Stomach (tissue), 9 donors: ENCODE measurements around the gene CSF3. TPM values are rescaled to one million over a fixed set of nuclear protein-coding genes. Genes with fewer than 3 reads are reported as not detected.

Experiments
- DNase-seq, 2 donors: peaks; one replicate each; pipeline versions ENCODE4 v3.0.0 to v3.0.0-alpha.2; 2013 to 2019
- H3K27ac ChIP-seq, 5 donors: fragments of 200-600 bp in 4 of 5; sonication (generic) in 4 of 5; one replicate each; pipeline ENCODE4 v1.5.1; 2013 to 2019; ENCODE audit warnings: mild to moderate bottlenecking in 1 of 5, moderate library complexity in 1 of 5
- H3K27me3 ChIP-seq, 3 donors: fragments of 200-600 bp; sonication (generic); one replicate each; pipeline ENCODE4 v1.5.1; 2017 to 2019; ENCODE audit warnings: mixed run types in 1 of 3
- H3K36me3 ChIP-seq, 4 donors: fragments of 200-600 bp; sonication (generic); 1 replicate in 3 of 4; 2 replicates in 1 of 4; pipeline ENCODE4 v1.5.1; 2016 to 2019
- H3K4me1 ChIP-seq, 4 donors: fragments of 200-600 bp; sonication (generic); one replicate each; pipeline ENCODE4 v1.5.1; 2016 to 2019
- H3K4me3 ChIP-seq, 4 donors: fragments of 200-600 bp; sonication (generic) in 3 of 4; one replicate each; pipeline ENCODE4 v1.5.1; 2016 to 2019; ENCODE audit warnings: mild to moderate bottlenecking in 1 of 4
- H3K9me3 ChIP-seq, 4 donors: fragments of 200-600 bp; sonication (generic); one replicate each; pipeline ENCODE4 v1.5.1; 2016 to 2019
- EP300 ChIP-seq: sonication (generic); formaldehyde crosslinking; IDR thresholded peaks from one replicate; pipeline ENCODE4 v1.6.1; 2017; ENCODE audit warnings: antibody characterized with exemption
- POLR2A ChIP-seq, 4 donors: fragments of 450-650 bp; IDR thresholded peaks; one replicate each; pipeline ENCODE4 v1.6.1; 2016; ENCODE audit warnings: antibody characterized with exemption in 4 of 4, control low read depth in 2 of 4, mild to moderate bottlenecking in 1 of 4, moderate library complexity in 1 of 4
- POLR2AphosphoS5 ChIP-seq, 3 donors: sonication (generic); formaldehyde crosslinking; IDR thresholded peaks; one replicate each; pipeline ENCODE4 v1.6.1; 2016; ENCODE audit warnings: antibody characterized with exemption in 3 of 3
- WGBS, 5 donors: extraction: QIAGEN DNeasy Blood & Tissue Kit in 3 of 5; methylation state at CpG; one replicate each; pipeline versions ENCODE4 v1.1.5 to v1.1.7; 2013 to 2018; 5-methylcytosine and 5-hydroxymethylcytosine counted together
- intact Hi-C: fragments of 100-400 bp; cut with DNase I; formaldehyde crosslinking; loops from one replicate; pipeline ENCODE4 v1.15.1; 2023; ENCODE audit warnings: low total_unique reads
- polyA plus RNA-seq, 3 donors: library from polyadenylated mRNA; stranded (reverse); fragments of 200-250 nt; gene quantifications; one replicate each; pipeline ENCODE4 v1.2.3, GENCODE V29; 2013
- total RNA-seq, 5 donors: library from RNA; depleted of rRNA; stranded (reverse); fragments of >200 nt; gene quantifications; one replicate each; pipeline versions ENCODE4 v1.1.0 to v1.2.3, GENCODE V29; 2014 to 2016
- TF ChIP-seq, protein P1 (sequence below), 7 experiments: fragments of 450-650 bp in 4 of 7; fragments of 200-600 bp in 3 of 7; sonication (generic) in 3 of 7; IDR thresholded peaks; one replicate each; pipeline ENCODE4 v1.5.1; 2016 to 2019; ENCODE audit warnings: antibody characterized with exemption in 7 of 7, control low read depth in 2 of 7, mild to moderate bottlenecking in 1 of 7
- donor health status: healthy with polysubstance abuse.
- donor health status: Bipolar disorder and iron deficiency.
- donor health status: healthy.

The CSF3 gene
- total and polyA plus RNA-seq, 8 donors = 0.55 to 16.2 (median 1.6) TPM; not detected in 2

DNA sequence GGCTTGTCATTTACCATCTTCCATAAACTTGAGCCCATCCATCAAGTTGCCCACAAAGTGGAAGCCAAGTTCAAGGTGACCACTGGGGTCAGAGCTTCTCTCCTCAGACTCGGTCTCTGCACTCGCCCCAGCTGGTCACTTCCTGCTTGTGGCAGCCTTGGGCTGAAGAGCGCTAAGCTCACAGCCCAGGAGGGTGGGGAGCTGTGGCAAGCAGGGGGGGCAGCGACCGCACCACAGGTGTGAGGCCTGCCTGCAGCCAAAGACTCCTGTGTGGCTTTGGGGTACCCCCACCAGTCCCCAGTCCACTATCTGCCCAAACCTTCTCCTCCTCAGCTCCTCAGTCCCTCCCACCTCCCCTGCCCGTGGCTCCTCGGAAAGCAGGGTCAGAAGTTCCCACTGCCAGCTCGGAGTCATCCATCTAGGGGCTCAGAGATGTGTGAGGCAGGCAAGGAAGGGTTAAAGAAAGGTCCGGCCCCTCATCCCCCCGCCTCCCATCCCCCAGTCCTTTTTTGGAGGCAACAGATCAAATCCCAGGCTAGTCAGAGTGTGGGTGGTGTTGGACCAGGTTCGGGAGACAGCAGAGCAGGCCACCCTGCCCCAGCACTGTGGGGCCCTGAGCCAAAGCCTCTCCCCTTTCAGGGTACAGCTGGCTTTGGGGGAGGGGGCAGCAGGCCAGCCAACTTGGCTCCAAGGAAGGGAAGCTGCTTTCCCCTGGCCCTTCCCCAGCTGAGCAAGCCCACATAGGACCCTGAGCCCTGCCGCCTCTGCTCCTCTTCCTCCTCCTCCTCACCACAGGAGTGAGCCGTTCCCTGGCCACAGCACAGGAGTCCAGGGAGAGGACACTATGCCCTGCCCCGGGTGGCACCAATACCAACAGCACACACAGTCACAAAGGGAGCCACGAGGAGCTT is 3.2 kb downstream of the CSF3 start:
- 22 to 41% (median 38%) methylated on average over 10 to 15 of the region's 15 CpGs for WGBS, 5 donors
- intact Hi-C loops = loop anchor here (10.0 kb wide), 1 partner anchor 146 kb away; no protein-coding TSS in a partner anchor
- Histone ChIP-seq H3K4me3 (peak overlapping the region in 1 of 4 donors; percentile 0), H3K27me3 (no peaks in the 10 kb centered on the region), H3K36me3 (peaks cover 27 to 48% (median 41%) of the 10 kb centered on the region in 4 donors), H3K9me3 (no peaks in the 10 kb centered on the region), H3K27ac (peak overlapping the region in 4 of 5 donors; percentile 41 to 77 (median 66)), H3K4me1 (peaks cover 68 to 94% (median 75%) of the 10 kb centered on the region in 4 donors)
- TF ChIP-seq, protein P1, sequence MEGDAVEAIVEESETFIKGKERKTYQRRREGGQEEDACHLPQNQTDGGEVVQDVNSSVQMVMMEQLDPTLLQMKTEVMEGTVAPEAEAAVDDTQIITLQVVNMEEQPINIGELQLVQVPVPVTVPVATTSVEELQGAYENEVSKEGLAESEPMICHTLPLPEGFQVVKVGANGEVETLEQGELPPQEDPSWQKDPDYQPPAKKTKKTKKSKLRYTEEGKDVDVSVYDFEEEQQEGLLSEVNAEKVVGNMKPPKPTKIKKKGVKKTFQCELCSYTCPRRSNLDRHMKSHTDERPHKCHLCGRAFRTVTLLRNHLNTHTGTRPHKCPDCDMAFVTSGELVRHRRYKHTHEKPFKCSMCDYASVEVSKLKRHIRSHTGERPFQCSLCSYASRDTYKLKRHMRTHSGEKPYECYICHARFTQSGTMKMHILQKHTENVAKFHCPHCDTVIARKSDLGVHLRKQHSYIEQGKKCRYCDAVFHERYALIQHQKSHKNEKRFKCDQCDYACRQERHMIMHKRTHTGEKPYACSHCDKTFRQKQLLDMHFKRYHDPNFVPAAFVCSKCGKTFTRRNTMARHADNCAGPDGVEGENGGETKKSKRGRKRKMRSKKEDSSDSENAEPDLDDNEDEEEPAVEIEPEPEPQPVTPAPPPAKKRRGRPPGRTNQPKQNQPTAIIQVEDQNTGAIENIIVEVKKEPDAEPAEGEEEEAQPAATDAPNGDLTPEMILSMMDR (IDR thresholded peaks at IDR 0.05) = no peak
- TF ChIP-seq POLR2A (IDR thresholded peaks at IDR 0.05) (no peak), POLR2AphosphoS5 (IDR thresholded peaks at IDR 0.05) (no peak), EP300 (no peak)
- peak in 1 of 2 donors; percentile 75 for DNase-seq

DNA sequence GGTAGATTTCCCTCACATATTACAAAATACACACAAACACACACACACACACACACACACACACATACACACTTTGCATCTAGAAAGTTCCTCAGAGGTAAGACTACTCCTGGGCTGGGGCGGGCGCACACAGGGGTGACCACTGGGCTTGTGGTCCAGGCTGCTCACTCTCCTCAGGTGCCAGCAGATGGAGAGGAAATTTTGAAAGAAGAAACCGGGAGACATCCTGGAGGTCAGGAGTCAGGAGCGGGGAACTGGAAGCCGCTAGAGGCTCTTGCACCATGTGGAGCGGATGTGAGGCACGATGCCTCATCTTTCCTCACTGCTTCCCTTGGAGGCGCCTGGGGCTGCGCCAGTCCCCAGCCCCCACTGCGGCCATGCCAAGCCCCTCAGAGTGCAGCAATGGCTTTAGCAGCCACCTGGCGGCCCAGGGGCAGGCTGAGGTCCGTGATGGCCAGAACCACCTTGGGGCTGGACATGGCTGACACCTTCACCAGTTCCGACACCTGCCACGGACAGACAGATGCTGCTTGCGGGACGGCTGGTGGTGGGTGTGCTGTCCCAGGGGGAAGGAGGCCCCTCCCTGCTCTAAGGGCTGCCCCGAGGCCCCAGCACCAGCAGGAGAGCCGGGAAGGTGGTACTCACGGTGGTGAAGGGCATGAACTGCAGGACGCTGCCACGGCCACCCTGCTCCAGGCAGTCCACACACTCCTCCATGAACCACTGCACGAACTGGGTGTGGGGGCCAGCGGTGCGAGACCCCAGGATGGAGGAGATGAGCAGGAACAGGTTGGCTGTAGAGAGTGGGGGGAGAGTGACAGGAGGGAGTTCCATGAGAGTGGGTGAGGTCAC is 4.1 kb downstream of the CSF3 start:
- WGBS, 5 donors = 74 to 84% (median 82%) methylated on average over 17 to 24 of the region's 24 CpGs
- no peaks in the 10 kb centered on the region for H3K9me3 ChIP-seq
- H3K4me1 ChIP-seq = peaks cover 68 to 94% (median 76%) of the 10 kb centered on the region in 4 donors
- peak overlapping the region in 4 of 5 donors; percentile 41 to 77 (median 66) for H3K27ac ChIP-seq
- intact Hi-C loops = loop anchor here (10.0 kb wide), 1 partner anchor 145 kb away; no protein-coding TSS in a partner anchor
- peak in 1 of 2 donors; percentile 23 for DNase-seq
- TF ChIP-seq POLR2AphosphoS5 (IDR thresholded peaks at IDR 0.05) = no peak
- TF ChIP-seq EP300 = no peak
- TF ChIP-seq, protein P1 (IDR thresholded peaks at IDR 0.05) = no peak
- TF ChIP-seq POLR2A (IDR thresholded peaks at IDR 0.05) = no peak
- H3K27me3 ChIP-seq = no peaks in the 10 kb centered on the region
- H3K36me3 ChIP-seq = peaks cover 27 to 49% (median 47%) of the 10 kb centered on the region in 4 donors
- no peak overlapping the region for H3K4me3 ChIP-seq

DNA sequence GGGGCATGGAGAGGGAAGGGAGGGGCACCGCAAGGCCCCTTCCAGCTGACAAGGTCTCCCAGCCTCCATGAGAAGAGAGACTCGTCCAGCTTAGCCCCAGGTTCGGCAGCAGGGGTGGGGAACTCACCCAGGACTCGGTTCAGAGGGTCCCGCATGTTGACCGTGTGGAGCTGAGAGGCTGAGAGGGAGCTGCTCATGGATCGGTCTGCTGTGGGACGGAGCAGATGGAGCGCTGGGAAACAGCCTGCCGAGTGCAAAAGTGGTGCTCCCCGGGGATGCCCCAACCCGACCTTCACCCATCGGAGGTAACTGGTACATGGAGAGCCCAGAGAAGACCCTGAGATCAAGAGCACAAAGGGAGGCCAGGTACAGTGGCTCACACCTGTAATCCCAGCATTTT is 4.9 kb downstream of the CSF3 start:
- peaks cover 31 to 55% (median 54%) of the 10 kb centered on the region in 4 donors for H3K36me3 ChIP-seq
- H3K27ac ChIP-seq = peak overlapping the region in 2 of 5 donors; percentile 69 to 77
- no peak for DNase-seq
- H3K27me3 ChIP-seq = no peaks in the 10 kb centered on the region
- TF ChIP-seq POLR2A (IDR thresholded peaks at IDR 0.05) = no peak
- TF ChIP-seq POLR2AphosphoS5 (IDR thresholded peaks at IDR 0.05) = no peak
- TF ChIP-seq, protein P1 (IDR thresholded peaks at IDR 0.05) = no peak
- TF ChIP-seq EP300 = no peak
- no peak overlapping the region for H3K4me3 ChIP-seq
- peaks cover 60 to 94% (median 73%) of the 10 kb centered on the region in 4 donors for H3K4me1 ChIP-seq
- 86 to 95% (median 94%) methylated on average over 12 to 13 of the region's 13 CpGs for WGBS, 5 donors
- intact Hi-C loops = loop anchor here (10.0 kb wide), 1 partner anchor 65 kb away; no protein-coding TSS in a partner anchor
- no peaks in the 10 kb centered on the region for H3K9me3 ChIP-seq
